ENCODE results near the gene BPIFA1.

BPIFA1 gene

DNA sequence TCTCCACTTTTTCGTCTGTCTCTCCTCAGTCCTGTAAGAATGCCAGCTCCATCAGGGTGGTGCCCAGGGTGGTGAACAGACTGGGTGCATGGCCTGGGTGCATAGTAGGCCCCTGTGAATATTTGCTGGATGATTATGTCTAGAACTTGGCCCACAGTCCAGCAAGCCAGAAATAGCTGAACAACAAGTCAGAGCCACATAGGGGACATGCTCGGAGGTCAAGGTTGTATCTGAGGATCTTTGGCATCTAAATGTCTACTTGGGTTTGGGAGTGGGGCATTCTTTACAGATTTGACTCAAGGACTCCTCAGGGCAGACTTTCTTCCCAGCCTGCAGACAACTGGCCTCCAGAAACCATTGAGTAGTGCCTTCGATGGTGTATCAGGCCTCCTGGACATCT, 36.8 kb upstream of the BPIFA1 start:
- TF ChIP-seq CTCF (IDR thresholded peaks at IDR 0.05; ENCODE audit: control extremely low read depth, extremely low read depth, low read depth, missing control alignments), result no peak
- CTCF ChIA-PET, result interaction anchor here (0.7 to 0.9 kb wide), 2 partner anchors 15 to 20 kb away, joined by 3 read pairs; no protein-coding TSS in a partner anchor
- POLR2A ChIA-PET, result no interaction called here
- no peak for DNase-seq (ENCODE audit: extremely low spot score)

GRCh38 chr20:33202451-33202850, 33.3 kb upstream of the BPIFA1 start:
- no peak for DNase-seq (ENCODE audit: extremely low spot score)
- TF ChIP-seq CTCF (IDR thresholded peaks at IDR 0.05; ENCODE audit: control extremely low read depth, extremely low read depth, low read depth, missing control alignments), result no peak
- ChIA-PET POLR2A (no interaction called here), CTCF (interaction anchor here (0.8 to 0.9 kb wide), 2 partner anchors 12 to 413 kb away, joined by 3 to 4 read pairs; no protein-coding TSS in a partner anchor)

DNA sequence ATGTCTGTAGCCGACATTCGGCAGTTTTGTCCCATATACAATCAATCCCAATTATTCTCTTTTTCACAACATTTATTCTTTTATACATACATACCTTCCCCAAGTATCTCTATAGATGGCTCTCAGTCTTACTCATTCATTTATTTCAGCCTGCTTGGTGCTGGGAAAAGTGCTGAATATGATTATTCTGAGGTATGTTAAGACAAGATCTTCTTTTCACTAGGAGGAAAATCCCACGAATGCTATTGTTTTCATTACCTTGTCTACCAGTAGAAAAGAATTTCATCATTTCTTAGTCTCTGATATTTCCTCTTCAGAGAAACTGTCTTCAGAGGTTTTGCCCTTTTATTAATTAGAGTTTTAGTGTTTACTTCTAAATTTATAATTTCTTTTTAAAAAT, 32.4 kb upstream of the BPIFA1 start:
- TF ChIP-seq CTCF (IDR thresholded peaks at IDR 0.05; ENCODE audit: control extremely low read depth, extremely low read depth, low read depth, missing control alignments), result no peak
- POLR2A ChIA-PET, result no interaction called here
- CTCF ChIA-PET, result interaction anchor here (0.8 kb wide), 1 partner anchor 414 kb away, joined by 3 read pairs; no protein-coding TSS in a partner anchor

DNA sequence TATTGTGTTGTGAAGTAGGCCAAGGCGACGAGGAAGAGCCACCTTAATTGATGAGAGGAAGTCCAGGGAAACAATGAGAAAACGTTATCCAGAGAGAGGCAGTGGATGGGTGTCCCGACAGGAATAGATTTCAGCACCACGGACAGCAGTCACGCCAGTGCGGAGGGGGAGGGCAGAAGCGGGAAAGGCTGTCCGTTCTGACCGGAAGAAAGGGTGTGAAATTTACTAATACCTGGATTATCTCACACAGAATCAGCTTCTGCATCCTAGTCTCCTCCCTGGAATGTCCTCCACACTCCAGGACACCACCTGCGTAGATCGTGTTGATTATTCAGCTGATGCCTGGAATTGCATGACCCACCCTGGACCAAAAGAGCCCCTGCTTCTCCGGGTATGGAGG, 26.0 kb upstream of the BPIFA1 start:
- ChIA-PET POLR2A (no interaction called here), CTCF (interaction anchor here (1.4 kb wide), 1 partner anchor 308 kb away, joined by 3 read pairs; no protein-coding TSS in a partner anchor)
- DNase-seq (ENCODE audit: extremely low spot score), result peak; percentile 44
- no peak for TF ChIP-seq CTCF (IDR thresholded peaks at IDR 0.05; ENCODE audit: control extremely low read depth, extremely low read depth, low read depth, missing control alignments)

More for the DNA sequence above, 32.4 kb upstream of the BPIFA1 start:
- no peak for DNase-seq (ENCODE audit: extremely low spot score)

GRCh38 chr20:33210371-33210770, 25.4 kb upstream of the BPIFA1 start:
- DNase-seq (ENCODE audit: extremely low spot score), result no peak
- TF ChIP-seq CTCF (IDR thresholded peaks at IDR 0.05; ENCODE audit: control extremely low read depth, extremely low read depth, low read depth, missing control alignments), result no peak
- POLR2A ChIA-PET, result no interaction called here
- CTCF ChIA-PET, result interaction anchor here (1.4 to 4.0 kb wide), 3 partner anchors 19 to 309 kb away, joined by 3 to 23 read pairs (median 13); no protein-coding TSS in a partner anchor

DNA sequence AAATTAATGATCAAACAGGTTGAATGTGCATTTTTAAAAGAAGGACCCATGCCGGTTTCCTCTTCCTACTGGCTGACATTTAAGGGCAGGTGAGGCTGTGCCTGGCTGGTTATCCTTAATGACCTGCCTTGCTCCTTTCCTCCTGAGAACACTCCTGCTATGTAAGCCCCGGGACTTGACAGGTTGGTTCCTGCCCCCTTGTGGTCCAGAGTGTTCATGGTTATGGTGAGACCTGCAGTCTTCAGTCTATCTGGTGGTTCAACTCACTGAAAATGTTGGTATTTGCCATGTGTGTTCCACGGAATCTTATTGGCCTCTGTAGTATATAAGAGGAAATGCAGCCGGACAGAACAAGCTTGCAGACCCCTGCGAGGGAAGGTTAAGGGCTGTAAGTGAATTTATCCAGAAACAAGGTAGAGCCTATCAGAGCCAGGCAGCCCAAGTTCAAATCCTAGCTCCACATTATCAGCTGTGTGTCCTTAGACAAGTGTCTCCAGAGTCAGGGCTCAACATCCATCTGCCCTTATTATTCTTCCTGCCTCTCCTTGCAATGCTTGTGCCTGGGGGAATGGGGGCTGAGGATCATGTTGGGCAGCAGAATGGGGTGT, 23.9 kb upstream of the BPIFA1 start:
- ChIA-PET CTCF (interaction anchor here (0.6 to 4.0 kb wide), 8 partner anchors 9 to 310 kb away, joined by 3 to 23 read pairs (median 4); no protein-coding TSS in a partner anchor), POLR2A (no interaction called here)
- DNase-seq (ENCODE audit: extremely low spot score), result peak; percentile 55
- TF ChIP-seq CTCF (IDR thresholded peaks at IDR 0.05; ENCODE audit: control extremely low read depth, extremely low read depth, low read depth, missing control alignments), result peak; percentile 53
